Body of pancreas (tissue), 4 donors: ENCODE results near the gene NES. TPM values are rescaled to one million over a fixed set of nuclear protein-coding genes. Genes with fewer than 3 reads are reported as not detected.

ENCODE experiments used
- ATAC-seq: fragments of 150-250 bp; one replicate; pipeline ENCODE4 v1.9.1; 2016
- DNase-seq, 4 donors: peaks; one replicate each; pipeline ENCODE4 v3.0.0-alpha.2; 2019
- H3K27ac ChIP-seq, 4 donors: fragments of 200-600 bp; sonication (generic); 1 replicate in 3 of 4; 2 replicates in 1 of 4; pipeline versions ENCODE4 v1.5.1 to v1.6.1; 2016 to 2019; ENCODE audit warnings: mild to moderate bottlenecking in 1 of 4, mixed read lengths in 1 of 4, moderate library complexity in 1 of 4
- H3K27me3 ChIP-seq, 2 donors: fragments of 200-600 bp; sonication (generic); one replicate each; pipeline ENCODE4 v1.6.0; 2016; ENCODE audit warnings: mild to moderate bottlenecking in 1 of 2
- H3K36me3 ChIP-seq, 2 donors: fragments of 200-600 bp; sonication (generic); replicated peaks in 1 of 2; 2 replicates each; pipeline ENCODE4 v1.5.1; 2016; ENCODE audit warnings: low read depth in 2 of 2; ENCODE audit not compliant: insufficient read depth in 1 of 2
- H3K4me1 ChIP-seq: fragments of 200-600 bp; sonication (generic); one replicate; pipeline ENCODE4 v1.6.0; 2016
- H3K4me3 ChIP-seq, 2 donors: fragments of 200-600 bp; sonication (generic); 1 replicate in 1 of 2; 2 replicates in 1 of 2; pipeline ENCODE4 v1.5.1; 2016 to 2019
- H3K9me3 ChIP-seq, 3 donors: fragments of 200-600 bp; sonication (generic); 1 replicate in 2 of 3; 2 replicates in 1 of 3; pipeline ENCODE4 v1.5.1; 2016
- POLR2A ChIP-seq, 3 donors: fragments of 450-650 bp; IDR thresholded peaks; one replicate each; pipeline ENCODE4 v1.6.1; 2016; ENCODE audit warnings: antibody characterized with exemption in 3 of 3, mild to moderate bottlenecking in 2 of 3
- WGBS, 2 donors: methylation state at CpG; one replicate each; pipeline ENCODE4 v1.1.5; 2017; 5-methylcytosine and 5-hydroxymethylcytosine counted together
- intact Hi-C: fragments of 100-400 bp; cut with DNase I; formaldehyde crosslinking; loops from one replicate; pipeline ENCODE4 v1.15.1; 2023
- total RNA-seq, 2 donors: library from RNA; depleted of rRNA; stranded (reverse); fragments of >200 nt; gene quantifications; one replicate each; pipeline ENCODE4 v1.1.0, GENCODE V29; 2016
- TF ChIP-seq, protein P1 (sequence below), 7 experiments: fragments of 450-650 bp in 4 of 7; fragments of 200-600 bp in 3 of 7; sonication (generic) in 3 of 7; IDR thresholded peaks; one replicate each; pipeline ENCODE4 v1.5.1; 2016 to 2019; ENCODE audit warnings: antibody characterized with exemption in 7 of 7

NES gene
- total RNA-seq, 2 donors from 2014 or later = 4.2 to 12.2 TPM

DNA sequence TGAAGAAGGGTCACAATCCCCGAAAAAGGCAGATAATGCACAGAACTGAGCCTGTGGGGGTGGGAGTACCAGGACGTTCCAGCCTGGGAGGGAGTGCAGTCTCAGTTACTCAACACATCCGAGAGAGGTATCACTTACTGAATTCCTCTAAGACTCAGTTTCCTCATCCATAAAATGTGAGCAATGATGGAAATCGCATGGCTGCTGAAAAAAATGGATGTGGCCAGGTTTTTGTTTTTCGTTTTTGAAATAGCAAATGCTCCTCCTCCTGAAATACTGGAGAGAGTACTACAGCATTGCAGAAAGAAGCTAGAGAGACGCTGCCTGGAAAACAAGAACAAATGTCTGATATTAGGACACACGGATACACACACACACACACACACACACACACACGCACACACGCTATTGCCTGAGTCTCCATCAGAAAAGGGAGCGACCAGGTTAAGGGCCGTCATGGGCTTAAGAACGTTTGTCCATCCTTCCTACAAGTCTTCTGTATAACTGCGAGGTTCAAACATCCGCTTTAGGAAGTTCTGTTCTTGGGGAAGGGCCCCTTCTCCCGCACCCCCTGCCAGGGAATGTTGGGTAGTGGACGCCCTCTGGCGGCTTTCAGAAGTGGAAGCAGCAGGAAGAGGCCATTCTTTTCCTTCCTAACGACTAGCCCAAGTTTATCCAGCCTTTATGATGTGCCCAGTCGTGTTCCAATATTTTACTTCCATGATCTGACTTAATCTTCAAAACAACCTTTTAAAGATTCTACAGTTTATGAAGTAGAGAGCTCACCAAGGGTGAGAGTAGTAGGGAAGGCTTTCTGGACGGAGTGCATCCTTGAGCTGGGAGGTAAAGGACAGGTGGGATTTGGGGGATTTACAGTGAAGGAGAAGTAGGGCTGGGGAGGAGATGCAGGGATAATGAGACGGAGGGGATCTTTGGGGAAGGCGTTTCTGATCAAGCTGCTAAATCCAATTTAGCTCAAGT lies 699 bp upstream of the NES start:
- Histone ChIP-seq H3K9me3 (no peaks in the 10 kb centered on the region), H3K4me1 (peaks cover 15% of the 10 kb centered on the region), H3K4me3 (no peak overlapping the region), H3K27me3 (peaks cover 5 to 22% of the 10 kb centered on the region in 2 donors), H3K27ac (peak overlapping the region in 1 of 4 donors; percentile 41), H3K36me3 (no peaks in the 10 kb centered on the region)
- WGBS, 2 donors = 3 to 7% methylated on average over 22 of the region's 22 CpGs
- TF ChIP-seq, protein P1, sequence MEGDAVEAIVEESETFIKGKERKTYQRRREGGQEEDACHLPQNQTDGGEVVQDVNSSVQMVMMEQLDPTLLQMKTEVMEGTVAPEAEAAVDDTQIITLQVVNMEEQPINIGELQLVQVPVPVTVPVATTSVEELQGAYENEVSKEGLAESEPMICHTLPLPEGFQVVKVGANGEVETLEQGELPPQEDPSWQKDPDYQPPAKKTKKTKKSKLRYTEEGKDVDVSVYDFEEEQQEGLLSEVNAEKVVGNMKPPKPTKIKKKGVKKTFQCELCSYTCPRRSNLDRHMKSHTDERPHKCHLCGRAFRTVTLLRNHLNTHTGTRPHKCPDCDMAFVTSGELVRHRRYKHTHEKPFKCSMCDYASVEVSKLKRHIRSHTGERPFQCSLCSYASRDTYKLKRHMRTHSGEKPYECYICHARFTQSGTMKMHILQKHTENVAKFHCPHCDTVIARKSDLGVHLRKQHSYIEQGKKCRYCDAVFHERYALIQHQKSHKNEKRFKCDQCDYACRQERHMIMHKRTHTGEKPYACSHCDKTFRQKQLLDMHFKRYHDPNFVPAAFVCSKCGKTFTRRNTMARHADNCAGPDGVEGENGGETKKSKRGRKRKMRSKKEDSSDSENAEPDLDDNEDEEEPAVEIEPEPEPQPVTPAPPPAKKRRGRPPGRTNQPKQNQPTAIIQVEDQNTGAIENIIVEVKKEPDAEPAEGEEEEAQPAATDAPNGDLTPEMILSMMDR (IDR thresholded peaks at IDR 0.05) = peak; percentile 39 to 77 (median 68)
- no peak for TF ChIP-seq POLR2A (IDR thresholded peaks at IDR 0.05)
- ATAC-seq = peak; percentile 67
- intact Hi-C loops = no loop called here
- peak; percentile 50 to 59 (median 56) for DNase-seq

GRCh38 chr1:156676114-156676819 lies 940 bp downstream of the NES start:
- ATAC-seq (peak; percentile 26), DNase-seq (no peak)
- intact Hi-C loops = no loop called here
- Histone ChIP-seq H3K4me3 (no peak overlapping the region), H3K27me3 (peaks cover 5 to 22% of the 10 kb centered on the region in 2 donors), H3K4me1 (peaks cover 15% of the 10 kb centered on the region), H3K9me3 (no peaks in the 10 kb centered on the region), H3K36me3 (no peaks in the 10 kb centered on the region), H3K27ac (peak overlapping the region in 1 of 4 donors; percentile 21)
- 21 to 65% methylated on average over 8 to 49 of the region's 49 CpGs for WGBS, 2 donors
- TF ChIP-seq, protein P1 (IDR thresholded peaks at IDR 0.05) = no peak
- no peak for TF ChIP-seq POLR2A (IDR thresholded peaks at IDR 0.05)

DNA sequence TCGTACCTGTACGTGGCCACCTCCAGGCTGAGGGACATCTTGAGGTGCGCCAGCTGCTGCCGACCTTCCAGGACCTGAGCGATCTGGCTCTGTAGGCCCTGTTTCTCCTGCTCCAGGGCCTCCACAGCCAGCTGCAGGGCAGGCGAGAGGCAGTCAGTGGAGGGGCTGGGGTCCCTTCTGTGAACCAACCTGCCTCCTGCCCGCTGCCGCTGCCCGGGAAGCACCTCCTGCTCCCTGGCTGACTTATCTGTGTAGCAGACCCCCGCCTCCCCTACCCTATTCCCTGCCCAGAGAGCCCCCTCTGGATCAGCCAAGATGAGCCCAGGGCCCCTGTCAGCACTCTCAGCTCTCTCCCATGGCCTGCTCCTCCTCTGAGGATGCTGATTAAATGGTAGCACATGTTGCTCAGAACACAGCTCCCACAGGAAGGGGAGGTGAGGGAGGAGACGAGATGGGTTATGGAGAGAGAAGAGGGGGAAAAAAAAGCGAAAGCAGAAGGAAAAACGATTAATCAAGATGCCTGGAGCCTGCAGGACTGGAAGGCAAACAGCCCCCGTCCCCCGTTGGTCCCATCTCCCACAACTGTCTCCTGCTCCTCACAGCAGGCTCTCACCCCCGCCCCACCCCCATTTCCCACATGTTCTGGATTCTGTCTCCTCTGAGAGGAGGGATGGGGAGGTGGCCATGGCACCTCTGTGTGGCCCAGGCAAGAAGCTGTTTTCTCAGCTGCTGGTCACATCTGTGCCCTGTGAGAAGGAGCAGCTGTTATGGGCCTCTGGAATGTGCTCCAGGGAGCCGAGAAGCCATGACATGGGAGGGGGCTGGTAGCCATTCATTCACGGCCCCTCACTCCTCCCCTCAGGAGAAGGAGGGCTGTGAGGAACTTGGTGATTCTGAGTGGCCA lies 1.7 kb downstream of the NES start:
- Histone ChIP-seq H3K9me3 (no peaks in the 10 kb centered on the region), H3K4me3 (no peak overlapping the region), H3K27ac (no peak overlapping the region), H3K4me1 (peaks cover 15% of the 10 kb centered on the region), H3K27me3 (peaks cover 5 to 22% of the 10 kb centered on the region in 2 donors), H3K36me3 (no peaks in the 10 kb centered on the region)
- DNase-seq = no peak
- 47 to 53% methylated on average over 15 to 18 of the region's 18 CpGs for WGBS, 2 donors
- ATAC-seq = no peak
- intact Hi-C loops = no loop called here
- TF ChIP-seq, protein P1 (IDR thresholded peaks at IDR 0.05) = no peak
- TF ChIP-seq POLR2A (IDR thresholded peaks at IDR 0.05) = no peak

DNA sequence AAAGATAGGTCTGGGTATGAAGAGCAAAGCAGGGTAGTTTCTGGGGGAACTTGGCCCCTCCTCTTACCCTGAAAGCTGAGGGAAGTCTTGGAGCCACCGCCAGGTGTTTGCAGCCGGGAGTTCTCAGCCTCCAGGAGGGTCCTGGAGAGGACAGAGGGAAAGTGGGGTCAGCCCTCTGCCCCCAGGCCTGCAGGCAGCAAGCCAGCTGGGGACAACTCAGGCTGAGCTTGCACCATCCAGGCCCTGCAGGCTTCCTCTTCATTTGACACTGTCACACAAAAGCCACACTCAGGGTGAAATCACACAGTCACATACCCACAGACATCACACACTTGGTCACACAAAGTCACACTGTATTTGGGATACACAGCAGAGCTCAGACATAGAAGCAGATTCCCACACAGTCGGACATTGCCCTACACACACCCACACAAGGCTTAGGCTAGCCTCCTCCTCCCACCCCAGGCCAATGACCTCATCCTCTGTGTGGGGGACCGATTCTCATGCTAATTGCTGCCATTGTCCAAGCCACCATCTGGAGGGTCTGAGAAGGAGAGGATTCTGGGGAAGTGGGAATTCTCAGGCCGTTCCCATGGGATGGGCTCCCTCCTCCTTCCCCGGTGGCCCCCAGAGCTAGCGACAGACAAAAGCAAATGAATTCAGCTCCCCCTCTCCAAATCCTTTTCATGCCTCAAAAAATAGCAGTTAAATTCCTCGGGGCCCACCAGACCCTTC lies 3.7 kb downstream of the NES start:
- no peaks in the 10 kb centered on the region for H3K9me3 ChIP-seq
- DNase-seq (no peak), ATAC-seq (no peak)
- peaks cover 15% of the 10 kb centered on the region for H3K4me1 ChIP-seq
- no peak overlapping the region for H3K27ac ChIP-seq
- peaks cover 5 to 17% of the 10 kb centered on the region in 2 donors for H3K27me3 ChIP-seq
- intact Hi-C loops = no loop called here
- 51 to 68% methylated on average over 7 to 8 of the region's 8 CpGs for WGBS, 2 donors
- H3K36me3 ChIP-seq = no peaks in the 10 kb centered on the region
- TF ChIP-seq POLR2A (IDR thresholded peaks at IDR 0.05) = no peak
- TF ChIP-seq, protein P1 (IDR thresholded peaks at IDR 0.05) = no peak
- H3K4me3 ChIP-seq = no peak overlapping the region
